ENCODE measurements around the gene MACROD1.

Gene MACROD1

DNA sequence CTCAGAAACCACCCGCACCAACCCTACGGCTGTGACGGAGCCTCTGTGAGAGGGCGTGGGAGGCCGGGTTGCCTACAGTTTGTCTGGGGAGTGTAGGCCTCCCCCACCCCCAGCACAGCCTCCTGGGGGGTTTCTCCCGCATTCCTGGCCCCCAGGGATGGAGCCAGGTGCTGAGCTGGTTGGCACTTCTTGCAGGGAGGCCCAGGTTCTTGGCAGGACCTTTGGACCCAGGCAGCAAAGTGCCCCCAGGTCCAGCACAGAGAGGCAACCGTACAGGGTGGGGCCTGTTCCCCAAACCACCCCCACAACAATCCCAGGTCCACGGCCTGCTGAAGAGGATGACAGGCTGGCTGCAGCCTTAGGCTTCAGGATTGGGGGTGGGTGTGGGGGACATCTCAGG is 36.5 kb downstream of the MACROD1 start:
- H3K9ac ChIP-seq (ENCODE audit: low read depth in 1 of 2, low read length in 2 of 2), result no peak overlapping the region

DNA sequence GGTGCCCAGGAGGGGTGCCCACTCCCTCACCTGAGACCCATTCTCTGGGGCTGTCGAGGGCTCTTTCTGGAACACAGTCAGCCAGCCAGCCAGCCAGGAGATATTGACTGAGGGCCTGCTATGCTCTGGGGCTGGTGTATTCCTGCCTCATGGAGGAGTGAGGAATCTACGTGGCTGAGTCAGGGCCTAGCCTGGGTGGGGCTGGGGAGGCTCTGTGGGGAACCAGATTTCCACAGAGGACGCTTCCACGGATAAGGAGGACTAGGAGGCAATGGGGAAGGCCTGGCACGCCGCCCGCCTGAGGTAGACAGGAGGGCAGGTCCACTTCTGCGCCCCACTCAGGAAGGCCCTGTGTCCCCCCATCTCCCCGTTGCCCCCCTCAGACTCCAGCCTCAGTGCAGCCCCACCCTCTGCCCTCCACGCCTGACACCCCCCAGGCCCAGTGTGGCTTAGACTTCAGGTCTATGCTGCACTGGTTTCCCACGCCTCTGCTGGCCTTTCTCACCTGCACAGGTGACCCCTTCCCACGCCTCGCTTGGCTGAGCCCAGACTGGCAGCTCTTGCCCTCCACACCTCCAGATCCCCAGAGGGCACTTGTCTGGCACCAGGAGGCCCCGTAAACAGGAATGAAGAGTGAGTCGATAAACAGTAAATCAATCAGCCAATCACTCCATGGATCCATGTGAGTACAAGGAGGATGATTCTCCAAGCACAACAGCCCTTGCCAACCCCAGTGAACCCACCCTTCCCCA is 37.5 kb downstream of the MACROD1 start:
- H3K27ac ChIP-seq (ENCODE audit: low read depth in 2 of 2, low read length in 2 of 2), result no peak overlapping the region
- H3K9ac ChIP-seq (ENCODE audit: low read depth in 1 of 2, low read length in 2 of 2), result no peak overlapping the region
- no peaks in the 10 kb centered on the region for H3K9me3 ChIP-seq (ENCODE audit: control insufficient read depth in 2 of 2, low read length in 2 of 2)
- H3K27me3 ChIP-seq (ENCODE audit: control insufficient read depth in 2 of 2, insufficient read depth in 2 of 2, low read length in 2 of 2), result no peaks in the 10 kb centered on the region
- H3K4me1 ChIP-seq (ENCODE audit: control insufficient read depth in 2 of 2, insufficient read depth in 2 of 2, low read length in 2 of 2), result no peaks in the 10 kb centered on the region
- no peak overlapping the region for H3K4me3 ChIP-seq (ENCODE audit: low read length in 2 of 2)
- H3K36me3 ChIP-seq (ENCODE audit: control insufficient read depth in 2 of 2, insufficient read depth in 2 of 2, low read length in 2 of 2), result no peaks in the 10 kb centered on the region

More for the DNA sequence above, 36.5 kb downstream of the MACROD1 start:
- Histone ChIP-seq H3K9me3 (ENCODE audit: control insufficient read depth in 2 of 2, low read length in 2 of 2) (no peaks in the 10 kb centered on the region), H3K27ac (ENCODE audit: low read depth in 2 of 2, low read length in 2 of 2) (no peak overlapping the region), H3K4me1 (ENCODE audit: control insufficient read depth in 2 of 2, insufficient read depth in 2 of 2, low read length in 2 of 2) (no peaks in the 10 kb centered on the region), H3K27me3 (ENCODE audit: control insufficient read depth in 2 of 2, insufficient read depth in 2 of 2, low read length in 2 of 2) (no peaks in the 10 kb centered on the region), H3K36me3 (ENCODE audit: control insufficient read depth in 2 of 2, insufficient read depth in 2 of 2, low read length in 2 of 2) (no peaks in the 10 kb centered on the region), H3K4me3 (ENCODE audit: low read length in 2 of 2) (no peak overlapping the region)

DNA sequence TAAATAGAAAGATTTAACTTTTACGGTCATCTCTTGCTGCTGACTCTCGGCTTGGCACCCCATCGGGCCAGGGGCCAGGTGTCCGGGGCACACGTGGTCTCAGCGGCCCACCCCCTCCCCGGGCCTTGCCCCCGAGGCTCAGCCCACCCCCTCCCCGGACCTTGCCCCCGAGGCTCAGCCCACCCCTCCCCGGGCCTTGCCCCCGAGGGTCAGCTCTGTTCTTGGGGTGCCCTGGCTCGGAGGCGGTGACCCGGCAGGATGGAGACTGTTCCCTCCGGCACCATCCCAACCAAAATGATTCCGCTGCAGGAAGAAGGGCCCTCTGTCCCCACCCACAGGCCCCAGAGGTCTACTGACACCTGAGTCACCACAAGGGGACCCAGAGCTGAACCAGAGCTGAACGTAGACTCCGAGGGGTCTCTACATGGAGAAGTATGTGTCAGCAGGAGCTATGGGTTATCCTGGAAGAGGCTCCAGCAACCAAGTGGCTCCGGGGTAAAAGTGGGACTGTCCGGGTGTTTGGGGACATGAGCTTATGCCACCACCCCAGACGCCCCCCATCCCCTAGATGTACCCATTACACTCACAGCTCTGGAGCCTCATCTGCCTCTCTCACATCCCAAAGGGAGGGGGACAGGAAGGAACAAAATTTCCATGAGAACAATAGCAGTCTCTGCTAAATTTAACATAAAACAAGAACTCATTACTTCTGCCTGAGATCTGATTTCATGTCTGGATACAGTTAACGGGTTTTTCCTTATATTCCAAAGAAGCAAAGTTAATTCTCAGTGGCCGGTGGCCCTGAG is 38.4 kb downstream of the MACROD1 start:
- Histone ChIP-seq H3K36me3 (ENCODE audit: control insufficient read depth in 2 of 2, insufficient read depth in 2 of 2, low read length in 2 of 2) (no peaks in the 10 kb centered on the region), H3K9ac (ENCODE audit: low read depth in 1 of 2, low read length in 2 of 2) (no peak overlapping the region), H3K27me3 (ENCODE audit: control insufficient read depth in 2 of 2, insufficient read depth in 2 of 2, low read length in 2 of 2) (no peaks in the 10 kb centered on the region), H3K9me3 (ENCODE audit: control insufficient read depth in 2 of 2, low read length in 2 of 2) (no peaks in the 10 kb centered on the region), H3K4me1 (ENCODE audit: control insufficient read depth in 2 of 2, insufficient read depth in 2 of 2, low read length in 2 of 2) (no peaks in the 10 kb centered on the region), H3K27ac (ENCODE audit: low read depth in 2 of 2, low read length in 2 of 2) (no peak overlapping the region), H3K4me3 (ENCODE audit: low read length in 2 of 2) (no peak overlapping the region)

DNA sequence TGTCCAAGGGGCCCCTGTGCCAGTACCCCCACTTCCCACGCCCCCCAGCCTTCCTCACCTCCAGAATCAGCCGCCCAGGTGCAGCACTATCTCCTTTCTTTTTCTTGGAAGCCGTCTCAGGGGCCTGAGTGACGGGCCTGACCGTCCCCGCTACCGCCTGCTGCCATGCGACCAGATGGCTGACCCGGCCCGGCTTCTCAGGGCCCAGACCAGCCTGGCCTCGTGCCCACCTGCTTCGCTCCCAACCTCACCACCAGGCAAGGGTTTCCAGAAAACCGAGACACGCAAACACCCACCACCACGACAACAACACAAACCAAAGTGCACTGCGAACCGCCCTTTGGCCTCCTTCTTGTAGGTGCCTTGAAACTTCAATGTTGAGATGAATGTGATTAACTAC is 39.1 kb downstream of the MACROD1 start:
- Histone ChIP-seq H3K27me3 (ENCODE audit: control insufficient read depth in 2 of 2, insufficient read depth in 2 of 2, low read length in 2 of 2) (no peaks in the 10 kb centered on the region), H3K4me1 (ENCODE audit: control insufficient read depth in 2 of 2, insufficient read depth in 2 of 2, low read length in 2 of 2) (no peaks in the 10 kb centered on the region), H3K9ac (ENCODE audit: low read depth in 1 of 2, low read length in 2 of 2) (no peak overlapping the region), H3K27ac (ENCODE audit: low read depth in 2 of 2, low read length in 2 of 2) (no peak overlapping the region), H3K4me3 (ENCODE audit: low read length in 2 of 2) (no peak overlapping the region), H3K9me3 (ENCODE audit: control insufficient read depth in 2 of 2, low read length in 2 of 2) (no peaks in the 10 kb centered on the region), H3K36me3 (ENCODE audit: control insufficient read depth in 2 of 2, insufficient read depth in 2 of 2, low read length in 2 of 2) (no peaks in the 10 kb centered on the region)

DNA sequence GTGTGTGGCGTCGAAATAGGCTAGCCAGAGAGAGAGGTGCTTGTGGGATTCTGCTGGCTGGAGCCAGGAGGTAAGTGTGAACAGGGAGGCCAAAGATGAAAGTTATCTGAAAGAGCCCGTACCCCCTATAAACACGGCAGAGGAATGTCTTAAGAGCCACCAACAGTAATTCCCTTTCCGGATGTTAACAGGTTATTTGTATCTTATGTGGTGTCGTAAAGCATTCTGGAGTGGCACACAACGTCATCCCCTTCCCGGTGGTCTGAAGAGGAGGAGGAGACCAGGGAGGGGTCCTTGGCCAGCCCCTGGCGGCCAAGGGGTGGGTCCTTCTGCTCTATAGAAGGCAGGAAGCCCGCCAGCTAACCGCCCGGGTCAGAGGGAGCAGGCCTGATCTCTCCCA is 39.5 kb downstream of the MACROD1 start:
- Histone ChIP-seq H3K4me3 (ENCODE audit: low read length in 2 of 2) (no peak overlapping the region), H3K9me3 (ENCODE audit: control insufficient read depth in 2 of 2, low read length in 2 of 2) (no peaks in the 10 kb centered on the region), H3K27ac (ENCODE audit: low read depth in 2 of 2, low read length in 2 of 2) (no peak overlapping the region), H3K9ac (ENCODE audit: low read depth in 1 of 2, low read length in 2 of 2) (no peak overlapping the region), H3K4me1 (ENCODE audit: control insufficient read depth in 2 of 2, insufficient read depth in 2 of 2, low read length in 2 of 2) (no peaks in the 10 kb centered on the region), H3K36me3 (ENCODE audit: control insufficient read depth in 2 of 2, insufficient read depth in 2 of 2, low read length in 2 of 2) (no peaks in the 10 kb centered on the region), H3K27me3 (ENCODE audit: control insufficient read depth in 2 of 2, insufficient read depth in 2 of 2, low read length in 2 of 2) (no peaks in the 10 kb centered on the region)

DNA sequence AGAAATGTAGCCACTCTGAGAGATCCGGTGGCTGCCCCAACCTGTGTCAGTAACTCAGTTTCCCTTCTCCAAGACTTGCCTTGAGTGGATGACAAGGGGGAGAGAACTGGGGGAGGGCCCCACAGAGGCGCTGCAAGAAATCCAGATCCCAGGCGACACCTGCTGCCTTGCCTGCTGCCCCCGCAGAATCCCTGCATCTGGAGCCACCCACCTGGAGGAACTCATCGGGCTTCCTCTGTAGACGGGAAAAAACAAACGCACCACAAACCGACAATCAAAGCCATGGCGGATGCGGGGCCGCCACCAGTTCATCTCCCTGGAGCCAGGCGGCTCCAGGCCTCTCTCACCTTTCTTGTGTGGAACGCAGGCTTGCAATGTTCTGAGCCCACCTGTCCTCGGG is 40.2 kb downstream of the MACROD1 start:
- Histone ChIP-seq H3K9me3 (ENCODE audit: control insufficient read depth in 2 of 2, low read length in 2 of 2) (no peaks in the 10 kb centered on the region), H3K9ac (ENCODE audit: low read depth in 1 of 2, low read length in 2 of 2) (no peak overlapping the region), H3K4me3 (ENCODE audit: low read length in 2 of 2) (no peak overlapping the region), H3K4me1 (ENCODE audit: control insufficient read depth in 2 of 2, insufficient read depth in 2 of 2, low read length in 2 of 2) (no peaks in the 10 kb centered on the region), H3K27ac (ENCODE audit: low read depth in 2 of 2, low read length in 2 of 2) (no peak overlapping the region), H3K36me3 (ENCODE audit: control insufficient read depth in 2 of 2, insufficient read depth in 2 of 2, low read length in 2 of 2) (no peaks in the 10 kb centered on the region), H3K27me3 (ENCODE audit: control insufficient read depth in 2 of 2, insufficient read depth in 2 of 2, low read length in 2 of 2) (no peaks in the 10 kb centered on the region)

DNA sequence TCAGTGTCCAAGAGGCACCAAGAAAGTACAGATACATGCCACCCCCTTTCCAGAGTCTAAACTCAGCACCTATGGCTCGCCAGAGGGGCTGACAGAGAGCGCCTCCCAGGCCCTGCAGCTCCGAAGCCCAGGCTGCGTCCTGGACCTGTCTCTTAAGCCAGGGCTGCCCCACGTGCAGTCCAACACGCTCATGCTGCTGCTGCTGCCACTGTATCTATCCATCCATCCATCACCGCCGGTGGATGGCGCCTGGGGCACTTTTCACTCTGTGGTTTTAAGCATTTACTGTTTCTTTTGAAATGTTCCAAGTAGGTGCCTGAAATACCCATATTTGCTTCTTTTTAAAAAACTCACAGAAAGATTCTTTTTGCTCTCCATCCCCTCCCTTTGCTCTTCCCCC is 41.8 kb downstream of the MACROD1 start:
- Histone ChIP-seq H3K4me1 (ENCODE audit: control insufficient read depth in 2 of 2, insufficient read depth in 2 of 2, low read length in 2 of 2) (no peaks in the 10 kb centered on the region), H3K27ac (ENCODE audit: low read depth in 2 of 2, low read length in 2 of 2) (no peak overlapping the region), H3K9ac (ENCODE audit: low read depth in 1 of 2, low read length in 2 of 2) (no peak overlapping the region)

DNA sequence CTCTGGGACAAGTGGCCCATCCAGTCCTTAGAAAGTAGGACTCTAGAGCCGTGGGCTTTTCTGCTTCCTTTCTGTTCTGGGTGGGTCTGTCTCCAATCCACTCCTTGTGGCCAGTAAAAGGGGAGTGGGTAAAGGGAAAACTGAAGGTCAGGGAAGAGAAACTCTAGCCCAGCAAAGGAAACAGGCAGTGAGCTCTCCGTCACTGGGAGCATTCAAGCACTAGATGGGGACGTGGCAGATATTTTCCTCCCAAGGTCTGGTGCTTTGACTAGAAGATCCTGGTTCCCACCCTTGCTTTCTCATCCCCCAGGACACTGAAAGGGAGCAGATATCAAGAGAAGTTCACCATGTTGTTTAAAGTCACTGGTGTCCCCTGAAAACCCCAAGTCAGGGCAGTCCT is 42.2 kb downstream of the MACROD1 start:
- Histone ChIP-seq H3K4me1 (ENCODE audit: control insufficient read depth in 2 of 2, insufficient read depth in 2 of 2, low read length in 2 of 2) (no peaks in the 10 kb centered on the region), H3K27me3 (ENCODE audit: control insufficient read depth in 2 of 2, insufficient read depth in 2 of 2, low read length in 2 of 2) (no peaks in the 10 kb centered on the region), H3K4me3 (ENCODE audit: low read length in 2 of 2) (no peak overlapping the region), H3K9ac (ENCODE audit: low read depth in 1 of 2, low read length in 2 of 2) (no peak overlapping the region), H3K9me3 (ENCODE audit: control insufficient read depth in 2 of 2, low read length in 2 of 2) (no peaks in the 10 kb centered on the region), H3K36me3 (ENCODE audit: control insufficient read depth in 2 of 2, insufficient read depth in 2 of 2, low read length in 2 of 2) (no peaks in the 10 kb centered on the region), H3K27ac (ENCODE audit: low read depth in 2 of 2, low read length in 2 of 2) (no peak overlapping the region)

More for the DNA sequence above, 41.8 kb downstream of the MACROD1 start:
- no peaks in the 10 kb centered on the region for H3K27me3 ChIP-seq (ENCODE audit: control insufficient read depth in 2 of 2, insufficient read depth in 2 of 2, low read length in 2 of 2)
- no peak overlapping the region for H3K4me3 ChIP-seq (ENCODE audit: low read length in 2 of 2)
- no peaks in the 10 kb centered on the region for H3K9me3 ChIP-seq (ENCODE audit: control insufficient read depth in 2 of 2, low read length in 2 of 2)
- no peaks in the 10 kb centered on the region for H3K36me3 ChIP-seq (ENCODE audit: control insufficient read depth in 2 of 2, insufficient read depth in 2 of 2, low read length in 2 of 2)

DNA sequence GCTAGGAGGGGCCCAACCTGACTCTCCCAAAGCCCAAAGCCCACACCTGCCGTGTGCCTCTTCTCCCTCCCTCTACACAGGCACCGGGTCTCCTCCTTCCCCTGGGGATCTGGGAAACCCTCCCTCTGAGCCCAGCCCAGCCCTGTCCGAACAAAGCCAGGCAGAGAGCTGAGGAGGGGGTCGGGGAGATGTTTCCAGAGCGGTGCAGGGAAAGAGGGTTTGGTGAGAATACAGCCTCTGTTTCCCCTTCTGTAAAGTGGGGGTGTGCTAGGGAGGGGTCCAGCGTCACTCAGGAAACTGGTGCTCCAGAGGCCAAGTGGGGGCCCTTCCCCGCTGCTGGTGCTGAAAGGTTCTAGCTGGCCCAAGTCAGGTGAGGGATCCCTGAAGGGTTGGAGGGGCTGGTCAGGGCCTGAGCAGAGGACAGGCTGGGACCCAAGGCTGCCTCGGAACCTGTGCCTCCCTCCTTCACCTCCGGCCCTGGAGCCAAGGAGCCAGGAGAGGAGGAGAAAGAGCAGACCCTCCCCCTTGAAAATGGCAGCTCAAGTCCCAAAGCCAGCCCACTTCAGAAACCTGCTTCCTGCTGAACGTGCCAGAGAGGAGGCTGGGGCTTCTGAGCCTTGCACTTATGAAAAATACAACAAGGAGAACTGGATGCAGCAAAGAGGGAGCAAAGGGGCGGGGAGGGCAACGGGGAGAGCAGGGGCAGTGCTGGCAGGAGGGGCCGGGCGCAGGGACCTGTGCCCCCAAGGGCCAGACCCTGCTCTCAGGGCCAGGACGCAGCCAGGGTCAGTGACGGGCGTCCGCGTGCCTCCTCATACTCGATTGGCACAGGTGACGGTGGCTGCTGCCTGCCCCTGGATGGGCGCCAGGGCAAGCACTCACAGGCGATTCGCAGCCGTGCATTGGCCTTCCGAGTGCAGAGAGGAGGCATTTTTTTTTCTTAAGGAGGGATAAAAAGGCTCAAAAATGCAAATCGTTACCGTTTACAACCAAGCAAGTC is 43.2 kb downstream of the MACROD1 start:
- H3K9ac ChIP-seq (ENCODE audit: low read depth in 1 of 2, low read length in 2 of 2), result no peak overlapping the region
- no peak overlapping the region for H3K27ac ChIP-seq (ENCODE audit: low read depth in 2 of 2, low read length in 2 of 2)
- no peaks in the 10 kb centered on the region for H3K9me3 ChIP-seq (ENCODE audit: control insufficient read depth in 2 of 2, low read length in 2 of 2)
- H3K4me1 ChIP-seq (ENCODE audit: control insufficient read depth in 2 of 2, insufficient read depth in 2 of 2, low read length in 2 of 2), result no peaks in the 10 kb centered on the region
- H3K36me3 ChIP-seq (ENCODE audit: control insufficient read depth in 2 of 2, insufficient read depth in 2 of 2, low read length in 2 of 2), result no peaks in the 10 kb centered on the region
- no peaks in the 10 kb centered on the region for H3K27me3 ChIP-seq (ENCODE audit: control insufficient read depth in 2 of 2, insufficient read depth in 2 of 2, low read length in 2 of 2)
- no peak overlapping the region for H3K4me3 ChIP-seq (ENCODE audit: low read length in 2 of 2)

Data from mucosa of rectum (tissue), 2 donors.